CD14-positive monocyte (primary cell): ENCODE data around the gene FNDC3B. TPM values are rescaled to one million over a fixed set of nuclear protein-coding genes. Genes with fewer than 3 reads are reported as not detected.

Source experiments
- DNase-seq, 3 donors: peaks; one replicate each; pipeline ENCODE4 v3.0.0-alpha.2; 2011 to 2022
- H2AFZ ChIP-seq: 2 replicates; pipeline ENCODE4 v1.6.0; 2012; ENCODE audit warnings: mild to moderate bottlenecking, low read depth, low read length, inconsistent platforms; ENCODE audit not compliant: insufficient read depth, poor library complexity, severe bottlenecking
- H3K27ac ChIP-seq, 2 donors: 1 replicate in 1 of 2; 2 replicates in 1 of 2; pipeline ENCODE4 v1.5.1; 2012 to 2013; ENCODE audit warnings: low read length in 2 of 2, control low read depth in 1 of 2, inconsistent platforms in 1 of 2, low read depth in 1 of 2, mild to moderate bottlenecking in 1 of 2
- H3K27me3 ChIP-seq, 2 donors: one replicate each; pipeline versions ENCODE4 v1.6.0 to v1.6.1; 2011 to 2013; ENCODE audit warnings: low read length in 2 of 2; ENCODE audit not compliant: control insufficient read depth in 2 of 2, insufficient read depth in 2 of 2
- H3K36me3 ChIP-seq, 2 donors: replicated peaks in 1 of 2; 1 replicate in 1 of 2; 2 replicates in 1 of 2; pipeline versions ENCODE4 v1.5.1 to v1.6.1; 2012 to 2013; ENCODE audit warnings: low read length in 2 of 2, control low read depth in 1 of 2, inconsistent platforms in 1 of 2, mild to moderate bottlenecking in 1 of 2; ENCODE audit not compliant: insufficient read depth in 2 of 2, control insufficient read depth in 1 of 2
- H3K4me1 ChIP-seq, 2 donors: 1 replicate in 1 of 2; 2 replicates in 1 of 2; pipeline versions ENCODE4 v1.5.1 to v1.6.1; 2012 to 2013; ENCODE audit warnings: low read length in 2 of 2, control low read depth in 1 of 2, inconsistent platforms in 1 of 2, mild to moderate bottlenecking in 1 of 2, moderate library complexity in 1 of 2; ENCODE audit not compliant: insufficient read depth in 2 of 2, control insufficient read depth in 1 of 2
- H3K4me2 ChIP-seq: replicated peaks from 2 replicates; pipeline ENCODE3; 2012; ENCODE audit warnings: low read length, moderate library complexity, mild to moderate bottlenecking; ENCODE audit not compliant: poor library complexity, severe bottlenecking; ENCODE audit errors: extremely low read depth
- H3K4me3 ChIP-seq, 3 experiments: fragments of 200-600 bp in 1 of 3; sonication (generic) in 1 of 3; replicated peaks in 1 of 3; 1 replicate in 2 of 3; 2 replicates in 1 of 3; pipeline ENCODE4 v1.5.1; 2011 to 2013; ENCODE audit warnings: low read length in 3 of 3, mild to moderate bottlenecking in 3 of 3, control low read depth in 2 of 3, low read depth in 2 of 3, inconsistent platforms in 1 of 3, moderate library complexity in 1 of 3
- H3K79me2 ChIP-seq: 2 replicates; pipeline ENCODE4 v1.6.0; 2012; ENCODE audit warnings: mild to moderate bottlenecking, control low read depth, inconsistent platforms, low read length, moderate library complexity; ENCODE audit not compliant: insufficient read depth
- H3K9ac ChIP-seq: 2 replicates; pipeline ENCODE4 v1.6.0; 2017; ENCODE audit warnings: low read length, mild to moderate bottlenecking; ENCODE audit not compliant: insufficient read depth, poor library complexity, severe bottlenecking
- H3K9me3 ChIP-seq, 2 donors: replicated peaks in 1 of 2; 1 replicate in 1 of 2; 2 replicates in 1 of 2; pipeline versions ENCODE4 v1.5.1 to v1.6.1; 2012 to 2013; ENCODE audit warnings: low read length in 2 of 2, control low read depth in 1 of 2; ENCODE audit not compliant: control insufficient read depth in 1 of 2, insufficient read depth in 1 of 2
- H4K20me1 ChIP-seq: 2 replicates; pipeline ENCODE4 v1.6.0; 2012; ENCODE audit warnings: mild to moderate bottlenecking, low read length, control low read depth, moderate library complexity; ENCODE audit not compliant: insufficient read depth
- H3K27ac Mint-ChIP-seq, 7 donors: one replicate each; pipeline ENCODE4 v1.8.0; 2020; ENCODE audit warnings: mild to moderate bottlenecking in 7 of 7, mixed read lengths in 7 of 7, moderate library complexity in 6 of 7, inconsistent platforms in 2 of 7
- H3K27me3 Mint-ChIP-seq, 3 donors: one replicate each; pipeline ENCODE4 v1.8.0; 2021 to 2022; ENCODE audit warnings: low read depth in 3 of 3, mild to moderate bottlenecking in 3 of 3, mixed read lengths in 3 of 3, moderate library complexity in 3 of 3, inconsistent platforms in 1 of 3
- H3K36me3 Mint-ChIP-seq, 2 donors: one replicate each; pipeline ENCODE4 v1.8.0; 2020; ENCODE audit warnings: mixed read lengths in 2 of 2, inconsistent platforms in 1 of 2, mild to moderate bottlenecking in 1 of 2
- H3K4me1 Mint-ChIP-seq: one replicate; pipeline ENCODE4 v1.8.0; 2020; ENCODE audit warnings: mild to moderate bottlenecking, mixed read lengths
- H3K4me3 Mint-ChIP-seq, 2 donors: one replicate each; pipeline ENCODE4 v1.8.0; 2020; ENCODE audit warnings: mild to moderate bottlenecking in 2 of 2, mixed read lengths in 2 of 2, moderate library complexity in 1 of 2
- H3K9me3 Mint-ChIP-seq, 7 donors: one replicate each; pipeline ENCODE4 v1.8.0; 2020 to 2022; ENCODE audit warnings: mixed read lengths in 7 of 7, mild to moderate bottlenecking in 6 of 7, moderate library complexity in 6 of 7, inconsistent platforms in 2 of 7
- WGBS: methylation state at CpG from one replicate; pipeline ENCODE4 v1.1.5; 2013; ENCODE audit warnings: missing lambda C conversion rate; ENCODE audit not compliant: insufficient coverage; 5-methylcytosine and 5-hydroxymethylcytosine counted together
- intact Hi-C, 2 donors: fragments of 100-400 bp; cut with micrococcal nuclease; formaldehyde crosslinking; loops; one replicate each; pipeline versions ENCODE4 v1.15.0 to v1.15.1; 2023
- polyA plus RNA-seq, 3 donors: library from polyadenylated mRNA; depleted of rRNA in 1 of 3; unstranded in 2 of 3; stranded (reverse) in 1 of 3; fragments of 300-500 nt in 2 of 3; fragments of >200 nt in 1 of 3; fragmentation: Illumina TruSeq in 2 of 3; gene quantifications; 1 replicate in 2 of 3; 2 replicates in 1 of 3; pipeline ENCODE4 v1.2.3, GENCODE V29; 2012 to 2021
- TF ChIP-seq, protein P1 (sequence below): fragments of 200-600 bp; IDR thresholded peaks from one replicate; pipeline ENCODE4 v1.8.0; 2022; ENCODE audit warnings: antibody characterized with exemption, mild to moderate bottlenecking

The FNDC3B gene
- polyA plus RNA-seq, 3 donors, result 19.6 to 36.1 (median 25.7) TPM

DNA sequence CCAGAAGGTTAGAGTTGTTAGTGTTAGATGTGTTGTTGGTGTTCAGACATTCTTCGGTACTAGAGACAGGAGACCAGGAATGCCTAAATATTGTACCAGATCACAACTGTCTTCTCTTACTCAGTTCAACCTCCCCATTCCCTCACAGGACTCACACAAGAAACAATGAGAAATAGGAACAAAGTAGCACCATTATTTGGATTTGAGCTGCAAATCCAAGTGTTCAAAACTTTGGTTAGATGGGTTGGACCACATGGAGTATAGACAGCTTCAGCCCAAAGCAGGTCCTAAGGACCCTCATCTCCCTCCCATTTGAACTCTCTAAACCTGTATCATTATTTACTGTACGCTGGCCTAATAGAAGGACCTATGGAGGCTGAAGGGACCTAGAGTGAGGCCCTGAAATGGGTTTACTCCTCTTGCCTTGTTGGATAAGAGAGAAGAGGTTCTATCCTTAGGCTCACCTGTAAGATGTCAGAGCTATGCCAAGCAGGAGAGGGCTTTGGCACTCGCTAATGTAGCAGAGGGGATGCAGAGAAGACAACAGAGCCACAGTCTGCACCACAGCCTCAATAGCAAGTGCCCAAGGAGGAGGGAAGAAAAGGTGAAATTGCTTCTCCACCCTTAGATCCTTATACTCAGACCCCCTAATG lies 70.9 kb downstream of the FNDC3B start:
- Histone ChIP-seq H3K27me3 (no peaks in the 10 kb centered on the region), H2AFZ (no peak overlapping the region), H3K9me3 (no peaks in the 10 kb centered on the region), H3K27ac (peak overlapping the region in 1 of 2 donors; percentile 11), H3K4me3 (no peak overlapping the region), H3K4me2 (no peak overlapping the region), H4K20me1 (peaks cover 84% of the 10 kb centered on the region), H3K4me1 (peaks cover 46 to 60% of the 10 kb centered on the region in 2 donors), H3K79me2 (peaks cover 93% of the 10 kb centered on the region), H3K36me3 (peaks cover 5 to 24% of the 10 kb centered on the region in 2 donors), H3K9ac (no peak overlapping the region)
- no peak overlapping the region for H3K4me3 Mint-ChIP-seq
- peaks cover 70% of the 10 kb centered on the region for H3K4me1 Mint-ChIP-seq
- DNase-seq, result no peak
- H3K9me3 Mint-ChIP-seq, result no peaks in the 10 kb centered on the region
- H3K27ac Mint-ChIP-seq, result peak overlapping the region in 4 of 7 donors; percentile 8 to 80 (median 27)
- intact Hi-C loops, result no loop called here
- TF ChIP-seq, protein P1, sequence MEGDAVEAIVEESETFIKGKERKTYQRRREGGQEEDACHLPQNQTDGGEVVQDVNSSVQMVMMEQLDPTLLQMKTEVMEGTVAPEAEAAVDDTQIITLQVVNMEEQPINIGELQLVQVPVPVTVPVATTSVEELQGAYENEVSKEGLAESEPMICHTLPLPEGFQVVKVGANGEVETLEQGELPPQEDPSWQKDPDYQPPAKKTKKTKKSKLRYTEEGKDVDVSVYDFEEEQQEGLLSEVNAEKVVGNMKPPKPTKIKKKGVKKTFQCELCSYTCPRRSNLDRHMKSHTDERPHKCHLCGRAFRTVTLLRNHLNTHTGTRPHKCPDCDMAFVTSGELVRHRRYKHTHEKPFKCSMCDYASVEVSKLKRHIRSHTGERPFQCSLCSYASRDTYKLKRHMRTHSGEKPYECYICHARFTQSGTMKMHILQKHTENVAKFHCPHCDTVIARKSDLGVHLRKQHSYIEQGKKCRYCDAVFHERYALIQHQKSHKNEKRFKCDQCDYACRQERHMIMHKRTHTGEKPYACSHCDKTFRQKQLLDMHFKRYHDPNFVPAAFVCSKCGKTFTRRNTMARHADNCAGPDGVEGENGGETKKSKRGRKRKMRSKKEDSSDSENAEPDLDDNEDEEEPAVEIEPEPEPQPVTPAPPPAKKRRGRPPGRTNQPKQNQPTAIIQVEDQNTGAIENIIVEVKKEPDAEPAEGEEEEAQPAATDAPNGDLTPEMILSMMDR, result no peak
- H3K36me3 Mint-ChIP-seq, result peaks cover 34 to 38% of the 10 kb centered on the region in 2 donors
- H3K27me3 Mint-ChIP-seq, result peaks cover 0 to 2% (median 0%) of the 10 kb centered on the region in 3 donors
- WGBS, result no CpG with 5 or more reads among the region's 3 CpGs

DNA sequence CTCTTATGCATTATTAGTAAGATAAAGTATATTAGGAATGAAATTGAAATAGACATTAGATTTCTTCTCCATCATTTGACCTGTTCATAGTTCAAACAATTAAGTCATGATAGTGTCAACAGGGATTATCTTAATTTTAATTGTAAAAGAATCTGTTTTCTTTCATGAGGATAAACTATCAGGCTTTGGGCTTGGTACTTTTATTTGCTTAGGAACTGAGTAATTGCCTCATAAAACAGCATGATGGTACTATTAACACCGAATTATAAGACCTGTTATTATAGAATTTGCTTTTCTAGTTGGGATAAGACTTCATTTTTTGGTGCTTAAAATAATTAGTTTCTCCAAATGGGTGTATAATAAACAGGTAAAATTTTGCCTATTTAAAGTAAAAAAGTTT lies 71.8 kb downstream of the FNDC3B start:
- Mint-ChIP-seq H3K27ac (no peak overlapping the region), H3K36me3 (peaks cover 39 to 44% of the 10 kb centered on the region in 2 donors), H3K4me1 (peaks cover 61% of the 10 kb centered on the region), H3K9me3 (no peaks in the 10 kb centered on the region), H3K4me3 (no peak overlapping the region), H3K27me3 (peaks cover 0 to 2% (median 0%) of the 10 kb centered on the region in 3 donors)
- no peak overlapping the region for H3K4me3 ChIP-seq
- no peak overlapping the region for H3K4me2 ChIP-seq
- H3K36me3 ChIP-seq, result peaks cover 14 to 33% of the 10 kb centered on the region in 2 donors
- WGBS, result no CpG with 5 or more reads among the region's 1 CpG
- H4K20me1 ChIP-seq, result peaks cover 85% of the 10 kb centered on the region
- H3K9ac ChIP-seq, result no peak overlapping the region
- H3K27me3 ChIP-seq, result no peaks in the 10 kb centered on the region
- H3K79me2 ChIP-seq, result peaks cover 93% of the 10 kb centered on the region
- intact Hi-C loops, result no loop called here
- TF ChIP-seq, protein P1, result no peak
- peaks cover 38 to 53% of the 10 kb centered on the region in 2 donors for H3K4me1 ChIP-seq
- H3K9me3 ChIP-seq, result no peaks in the 10 kb centered on the region
- H3K27ac ChIP-seq, result no peak overlapping the region
- no peak for DNase-seq
- no peak overlapping the region for H2AFZ ChIP-seq
